HCT116 (cell line): Measurements from ENCODE around the gene DMPK. TPM values are rescaled to one million over a fixed set of nuclear protein-coding genes. Genes with fewer than 3 reads are reported as not detected.

ENCODE experiments used
- ATAC-seq: fragments of 200-7000 bp; cut with Tn5 transposase; 2 replicates; pipeline ENCODE4 v1.9.1; 2020; ENCODE audit warnings: mild to moderate bottlenecking, moderate library complexity
- BruUV-seq: library from RNA; stranded (reverse); fragments of 400-500 nt; replicated peaks from 2 replicates; lab custom pipeline; 2021; lab: Mats Ljungman, UMichigan
- CTCF ChIA-PET: fragments of 300-600 bp; sonication (Branson Sonifier 250); formaldehyde crosslinking; loops from one replicate; lab custom pipeline; 2021; ENCODE audit warnings: antibody characterized with exemption; lab: Charles Lee
- POLR2A ChIA-PET: fragments of 300-600, 350-600 bp; sonication (Branson Sonifier 250); formaldehyde crosslinking; loops from one replicate; lab custom pipeline; 2021; ENCODE audit warnings: antibody characterized with exemption; lab: Charles Lee
- RAD21 ChIA-PET, 2 experiments: fragments of 300-600 bp; sonication (Branson Sonifier 250); formaldehyde crosslinking; loops; one replicate each; lab custom pipeline; 2023; ENCODE audit warnings: low total read pairs in 2 of 2; ENCODE audit not compliant: uncharacterized antibody in 2 of 2, unreplicated experiment in 2 of 2, low non-redundant PET in 1 of 2; lab: Charles Lee
- DNase-seq: peaks from one replicate; pipeline ENCODE4 v3.0.0-alpha.2; 2010; ENCODE audit warnings: low read depth, low spot score
- H2AFZ ChIP-seq: fragments of 200-600 bp; shearing (Covaris generic), sonication (generic); 2 replicates; pipeline ENCODE4 v1.6.1; 2017; ENCODE audit warnings: low read depth, mixed run types, mixed read lengths, antibody characterized with exemption, low read length; ENCODE audit not compliant: poor library complexity, severe bottlenecking
- H3K27ac ChIP-seq: 2 replicates; pipeline ENCODE4 v1.5.1; 2012; ENCODE audit warnings: low read depth, low read length
- H3K27me3 ChIP-seq: fragments of 200-600 bp; sonication (generic); 2 replicates; pipeline ENCODE4 v1.6.1; 2016; ENCODE audit warnings: mixed run types, low read length, mixed read lengths; ENCODE audit not compliant: insufficient read depth
- H3K36me3 ChIP-seq, 2 experiments: fragments of 200-500 bp in 1 of 2; fragments of 200-600 bp in 1 of 2; sonication (Bioruptor generic) in 1 of 2; sonication (generic) in 1 of 2; 2 replicates each; pipeline versions ENCODE4 v1.5.1 to v1.6.1; 2014 to 2016; ENCODE audit warnings: low read length in 2 of 2, inconsistent platforms in 1 of 2, mixed read lengths in 1 of 2, mixed run types in 1 of 2; ENCODE audit not compliant: insufficient read depth in 2 of 2, control insufficient read depth in 1 of 2
- H3K4me1 ChIP-seq, 2 experiments: fragments of 200-600 bp in 1 of 2; sonication (generic) in 1 of 2; 2 replicates each; pipeline versions ENCODE4 v1.5.1 to v1.6.1; 2012 to 2017; ENCODE audit warnings: low read length in 2 of 2, inconsistent platforms in 1 of 2, mild to moderate bottlenecking in 1 of 2, mixed read lengths in 1 of 2, mixed run types in 1 of 2, moderate library complexity in 1 of 2; ENCODE audit not compliant: insufficient read depth in 2 of 2, control insufficient read depth in 1 of 2
- H3K4me2 ChIP-seq: fragments of 200-600 bp; sonication (generic); 2 replicates; pipeline ENCODE4 v1.6.1; 2017; ENCODE audit warnings: mixed run types, low read length, mixed read lengths
- H3K4me3 ChIP-seq, 2 experiments: fragments of 200-600 bp in 1 of 2; sonication (generic) in 1 of 2; replicated peaks in 1 of 2; 2 replicates each; pipeline ENCODE4 v1.5.1; 2011 to 2016; ENCODE audit warnings: low read length in 2 of 2, control low read depth in 1 of 2, low read depth in 1 of 2, mild to moderate bottlenecking in 1 of 2, mixed read lengths in 1 of 2, mixed run types in 1 of 2
- H3K79me2 ChIP-seq: fragments of 200-600 bp; sonication (generic); 2 replicates; pipeline ENCODE4 v1.6.1; 2017; ENCODE audit warnings: mild to moderate bottlenecking, mixed run types, low read length, moderate library complexity, mixed read lengths; ENCODE audit not compliant: insufficient read depth
- H3K9ac ChIP-seq: fragments of 200-600 bp; sonication (generic); 2 replicates; pipeline ENCODE4 v1.6.1; 2016; ENCODE audit warnings: low read length, mixed read lengths
- H3K9me2 ChIP-seq: fragments of 200-600 bp; sonication (generic), shearing (Covaris generic); 2 replicates; pipeline ENCODE4 v1.6.1; 2017; ENCODE audit warnings: mixed run types, mild to moderate bottlenecking, moderate library complexity; ENCODE audit not compliant: insufficient read depth
- H3K9me3 ChIP-seq, 2 experiments: fragments of 200-500 bp in 1 of 2; fragments of 200-600 bp in 1 of 2; sonication (Bioruptor generic) in 1 of 2; sonication (generic) in 1 of 2; 2 replicates each; pipeline ENCODE4 v1.6.1; 2014 to 2017; ENCODE audit warnings: low read length in 2 of 2, mixed read lengths in 2 of 2, inconsistent platforms in 1 of 2, low read depth in 1 of 2, mild to moderate bottlenecking in 1 of 2, mixed run types in 1 of 2, moderate library complexity in 1 of 2; ENCODE audit not compliant: control insufficient read depth in 1 of 2, insufficient read depth in 1 of 2
- H4K20me1 ChIP-seq: fragments of 200-600 bp; sonication (generic), shearing (Covaris generic); 2 replicates; pipeline ENCODE4 v1.6.1; 2017; ENCODE audit warnings: mixed run types, mild to moderate bottlenecking, moderate library complexity; ENCODE audit not compliant: insufficient read depth
- CEBPB ChIP-seq: IDR thresholded peaks from 2 replicates; pipeline ENCODE4 v1.6.1; 2012; ENCODE audit warnings: low read depth
- CTCF ChIP-seq, 3 experiments: fragments of 200-600 bp in 1 of 3; sonication (generic) in 1 of 3; IDR thresholded peaks in 2 of 3; conservative IDR thresholded peaks in 1 of 3; 2 replicates each; pipeline ENCODE4 v1.5.1; 2012 to 2017; ENCODE audit warnings: low read depth in 2 of 3, low read length in 2 of 3, antibody characterized with exemption in 1 of 3, borderline replicate concordance in 1 of 3, control low read depth in 1 of 3, mild to moderate bottlenecking in 1 of 3, mixed read lengths in 1 of 3, mixed run types in 1 of 3, moderate library complexity in 1 of 3; ENCODE audit not compliant: insufficient read depth in 1 of 3
- EGR1 ChIP-seq: IDR thresholded peaks from 2 replicates; pipeline ENCODE4 v1.6.1; 2012; ENCODE audit warnings: low read depth
- EZH2 ChIP-seq: fragments of 200-600 bp; sonication (generic); IDR thresholded peaks from 2 replicates; pipeline ENCODE4 v1.6.1; 2017; ENCODE audit warnings: antibody characterized with exemption, mixed run types
- JUND ChIP-seq: IDR thresholded peaks from 2 replicates; pipeline ENCODE4 v1.6.1; 2012
- MAX ChIP-seq: IDR thresholded peaks from 2 replicates; pipeline ENCODE4 v1.6.1; 2012
- POLR2A ChIP-seq: IDR thresholded peaks from 2 replicates; pipeline ENCODE4 v1.7.0; 2011; ENCODE audit warnings: borderline replicate concordance; ENCODE audit not compliant: insufficient read depth, insufficient read length; ENCODE audit errors: extremely low read depth
- POLR2AphosphoS5 ChIP-seq: IDR thresholded peaks from 2 replicates; pipeline ENCODE4 v1.6.1; 2011; ENCODE audit warnings: mild to moderate bottlenecking, low read depth, low read length, moderate library complexity
- RAD21 ChIP-seq: IDR thresholded peaks from 2 replicates; pipeline ENCODE4 v1.6.1; 2012; ENCODE audit warnings: low read depth, mild to moderate bottlenecking
- SRF ChIP-seq: IDR thresholded peaks from 2 replicates; pipeline ENCODE4 v1.6.1; 2012; ENCODE audit warnings: low read depth
- YY1 ChIP-seq: IDR thresholded peaks from 2 replicates; pipeline ENCODE4 v1.6.1; 2011; ENCODE audit warnings: low read length, low read depth, moderate library complexity, mild to moderate bottlenecking; ENCODE audit not compliant: insufficient replicate concordance; ENCODE audit errors: extremely low read depth
- ZNF274 ChIP-seq: fragments of 200-500 bp; sonication (Bioruptor generic); IDR thresholded peaks from 2 replicates; pipeline ENCODE4 v1.6.1; 2014; ENCODE audit warnings: mild to moderate bottlenecking, low read depth, low read length, inconsistent platforms
- intact Hi-C: fragments of 100-400 bp; cut with micrococcal nuclease; formaldehyde crosslinking; loops from 2 replicates; pipeline ENCODE4 v1.10.0; 2022
- total RNA-seq: library from RNA; stranded (reverse); gene quantifications from one replicate; pipeline ENCODE4 v1.2.1, GENCODE V29; 2021; ENCODE audit not compliant: unreplicated experiment

Gene DMPK
- total RNA-seq, 1 experiment from 2014 or later = 52.5 TPM

GRCh38 chr19:45772130-45772840, 10.0 kb downstream of the DMPK start:
- Histone ChIP-seq H3K9me3 (no peaks in the 10 kb centered on the region), H3K79me2 (no peaks in the 10 kb centered on the region), H4K20me1 (no peaks in the 10 kb centered on the region), H3K4me2 (no peak overlapping the region), H3K27ac (peak overlapping the region; percentile 94), H3K9ac (no peak overlapping the region), H3K36me3 (peaks cover 0 to 4% of the 10 kb centered on the region in 2 experiments; a peak in 3 of 4 replicates), H3K4me1 (peaks cover 7 to 32% of the 10 kb centered on the region in 2 experiments), H3K9me2 (no peaks in the 10 kb centered on the region), H3K4me3 (no peak overlapping the region), H3K27me3 (no peaks in the 10 kb centered on the region), H2AFZ (no peak overlapping the region)
- ChIA-PET CTCF (no interaction called here), POLR2A (no interaction called here), RAD21 (no interaction called here)
- ATAC-seq (no peak), DNase-seq (no peak)
- intact Hi-C loops = loop anchor here (10.0 kb wide), 1 partner anchor 677 kb away; the partner anchor contains the start of gene PPP1R37
- TF ChIP-seq ZNF274 (no peak), EZH2 (no peak), POLR2AphosphoS5 (no peak), POLR2A (no peak), EGR1 (no peak), JUND (no peak), CEBPB (no peak), SRF (no peak), YY1 (no peak), RAD21 (no peak), CTCF (IDR thresholded peaks at IDR 0.05 in 2 of 3, conservative IDR thresholded peaks at IDR 0.05 in 1 of 3; ENCODE audit: borderline replicate concordance in 1 of 3, insufficient read depth in 1 of 3, low read depth in 2 of 3, low read length in 2 of 3) (no peak), MAX (no peak)
- no TSS peak for BruUV-seq
